Measurements from ENCODE around the gene TNRC6A. TPM values are rescaled to one million over a fixed set of nuclear protein-coding genes. Genes with fewer than 3 reads are reported as not detected.

TNRC6A gene
- total and polyA plus RNA-seq, 10 of the 15 experiments (the other 5 are each of a cell fraction or from before 2014, with no cell fraction given), result 4.6 to 41.3 (median 29.7) TPM

- DNase-seq (ENCODE audit: low read depth, low spot score) (no peak), ATAC-seq (no peak), FAIRE-seq (no peak)
- BruUV-seq (replicated peaks), result no TSS peak
- WGBS (ENCODE audit: insufficient coverage, insufficient replicate concordance, low lambda C conversion rate, missing lambda C conversion rate), result 67% methylated on average over 7 of the region's 7 CpGs
- Histone ChIP-seq H3K27me3 (replicated peaks in 1 of 2; ENCODE audit: control insufficient read depth in 2 of 2, insufficient read depth in 2 of 2, low read length in 1 of 2) (no peaks in the 10 kb centered on the region), H3K36me3 (ENCODE audit: control insufficient read depth in 2 of 2, insufficient read depth in 2 of 2, low read length in 1 of 2) (no peaks in the 10 kb centered on the region), H3K79me2 (ENCODE audit: control insufficient read depth, insufficient read depth, low read length) (no peaks in the 10 kb centered on the region), H3K27ac (ENCODE audit: control insufficient read depth, insufficient read depth) (no peak overlapping the region), H3K9ac (ENCODE audit: control insufficient read depth, insufficient read depth, low read length) (no peak overlapping the region), H3K4me1 (ENCODE audit: control insufficient read depth, insufficient read depth, low read length) (no peaks in the 10 kb centered on the region), H3K4me3 (no peak overlapping the region), H3K4me2 (ENCODE audit: control insufficient read depth, insufficient read depth) (no peak overlapping the region), H2AFZ (ENCODE audit: control insufficient read depth, low read depth, low read length) (no peak overlapping the region), H4K20me1 (ENCODE audit: control insufficient read depth, insufficient read depth) (no peaks in the 10 kb centered on the region), H3K9me3 (replicated peaks; ENCODE audit: control insufficient read depth, insufficient read depth, low read length) (no peaks in the 10 kb centered on the region)
- ChIA-PET CTCF (no interaction called here), SMC1A (ENCODE audit: uncharacterized antibody, unreplicated experiment) (interaction anchor here (0.6 to 0.9 kb wide), 2 partner anchors 32 to 158 kb away, joined by 3 read pairs; no protein-coding TSS in a partner anchor), POLR2A (interaction anchor here (0.6 kb wide), 1 partner anchor 88 kb away, joined by 9 read pairs; no protein-coding TSS in a partner anchor), RAD21 (ENCODE audit: unreplicated experiment) (no interaction called here)
- in situ Hi-C loops (cut with MboI) (no loop called here), intact Hi-C loops (cut with micrococcal nuclease; ENCODE audit: unreplicated experiment) (no loop called here)
- TF ChIP-seq NR2C1 (IDR thresholded peaks at IDR 0.05), result no peak
Observed at GRCh38 chr16:24699151-24699723, 30.2 kb upstream of the TNRC6A start.

GRCh38 chr16:24700549-24701392, 28.7 kb upstream of the TNRC6A start:
- in situ Hi-C loops (cut with MboI) (no loop called here), intact Hi-C loops (cut with micrococcal nuclease; ENCODE audit: unreplicated experiment) (no loop called here)
- DNase-seq (ENCODE audit: low read depth, low spot score), result no peak
- ATAC-seq, result peak; percentile 49
- no peaks in the 10 kb centered on the region for H3K36me3 ChIP-seq (ENCODE audit: control insufficient read depth in 2 of 2, insufficient read depth in 2 of 2, low read length in 1 of 2)
- ChIA-PET RAD21 (ENCODE audit: unreplicated experiment) (no interaction called here), CTCF (no interaction called here), POLR2A (no interaction called here), SMC1A (ENCODE audit: uncharacterized antibody, unreplicated experiment) (no interaction called here)
- FAIRE-seq, result no peak
- 57% methylated on average over 10 of the region's 11 CpGs for WGBS (ENCODE audit: insufficient coverage, insufficient replicate concordance, low lambda C conversion rate, missing lambda C conversion rate)
- no peaks in the 10 kb centered on the region for H4K20me1 ChIP-seq (ENCODE audit: control insufficient read depth, insufficient read depth)
- H3K27ac ChIP-seq (ENCODE audit: control insufficient read depth, insufficient read depth), result no peak overlapping the region
- H3K4me2 ChIP-seq (ENCODE audit: control insufficient read depth, insufficient read depth), result no peak overlapping the region
- H3K4me1 ChIP-seq (ENCODE audit: control insufficient read depth, insufficient read depth, low read length), result no peaks in the 10 kb centered on the region
- no TSS peak for BruUV-seq (replicated peaks)
- no peak overlapping the region for H2AFZ ChIP-seq (ENCODE audit: control insufficient read depth, low read depth, low read length)
- peak; percentile 27; the same call in 1 of the 2 replicates for TF ChIP-seq RUNX3 (IDR thresholded peaks at IDR 0.05; ENCODE audit: low read length)
- no peak for TF ChIP-seq MAX (IDR thresholded peaks at IDR 0.05; ENCODE audit: low read depth, low read length)
- H3K9me3 ChIP-seq (replicated peaks; ENCODE audit: control insufficient read depth, insufficient read depth, low read length), result no peaks in the 10 kb centered on the region
- H3K27me3 ChIP-seq (replicated peaks in 1 of 2; ENCODE audit: control insufficient read depth in 2 of 2, insufficient read depth in 2 of 2, low read length in 1 of 2), result no peaks in the 10 kb centered on the region
- no peak overlapping the region for H3K9ac ChIP-seq (ENCODE audit: control insufficient read depth, insufficient read depth, low read length)
- no peaks in the 10 kb centered on the region for H3K79me2 ChIP-seq (ENCODE audit: control insufficient read depth, insufficient read depth, low read length)
- no peak overlapping the region for H3K4me3 ChIP-seq
